Measurements from ENCODE around the gene ASAH2.

- TF ChIP-seq CTCF (IDR thresholded peaks at IDR 0.05) (no peak), POLR2A (IDR thresholded peaks at IDR 0.05) (no peak)
Observed at GRCh38 chr10:50219200-50219599, 32.1 kb downstream of the ASAH2 start.
